GM12878 (cell line): Measurements from ENCODE around the gene CMTM3. TPM values are rescaled to one million over a fixed set of nuclear protein-coding genes. Genes with fewer than 3 reads are reported as not detected.

Experiments used
- ATAC-seq: fragments of 200-7000 bp; cut with Tn5 transposase; 3 replicates; pipeline ENCODE4 v1.9.1; 2020; ENCODE audit warnings: mild to moderate bottlenecking, moderate library complexity
- BruUV-seq: library from RNA; stranded (reverse); fragments of 400-500 nt; replicated peaks from 2 replicates; lab custom pipeline; 2021; lab: Mats Ljungman, UMichigan
- CTCF ChIA-PET: fragments of 300-600 bp; sonication (Branson Sonifier 250); formaldehyde crosslinking; extraction: SDS; loops from one replicate; lab custom pipeline; 2021; ENCODE audit warnings: inconsistent platforms; lab: Yijun Ruan, JAX
- POLR2A ChIA-PET: fragments of 350-600 bp; formaldehyde crosslinking; extraction: SDS; loops from one replicate; lab custom pipeline; 2021; ENCODE audit warnings: inconsistent platforms; lab: Charles Lee
- RAD21 ChIA-PET: fragments of 300-600 bp; sonication (Branson Sonifier 250); formaldehyde crosslinking; loops from one replicate; lab custom pipeline; 2023; ENCODE audit warnings: antibody characterized with exemption; ENCODE audit not compliant: unreplicated experiment; lab: Charles Lee
- SMC1A ChIA-PET: fragments of 300-600 bp; sonication (Branson Sonifier 250); formaldehyde crosslinking; loops from one replicate; lab custom pipeline; 2023; ENCODE audit not compliant: unreplicated experiment, uncharacterized antibody; lab: Charles Lee
- DNase-seq: peaks from one replicate; pipeline ENCODE4 v3.0.0-alpha.2; 2011; ENCODE audit warnings: low read depth, low spot score
- FAIRE-seq: peaks from 3 replicates; lab custom pipeline; 2011; peaks lifted over from hg19 to GRCh38; lab: Jason Lieb, UNC
- H2AFZ ChIP-seq: 2 replicates; pipeline ENCODE4 v1.6.0; 2011; ENCODE audit warnings: low read depth, low read length, control low read depth; ENCODE audit not compliant: control insufficient read depth
- H3K27ac ChIP-seq: 2 replicates; pipeline ENCODE4 v1.5.1; 2011; ENCODE audit warnings: control low read depth; ENCODE audit not compliant: control insufficient read depth, insufficient read depth
- H3K27me3 ChIP-seq, 2 experiments: replicated peaks in 1 of 2; 2 replicates each; pipeline versions ENCODE4 v1.6.0 to v1.6.1; 2011; ENCODE audit warnings: low read length in 1 of 2; ENCODE audit not compliant: control insufficient read depth in 2 of 2, insufficient read depth in 2 of 2
- H3K36me3 ChIP-seq, 2 experiments: 2 replicates each; pipeline ENCODE4 v1.5.1; 2011; ENCODE audit warnings: low read length in 1 of 2; ENCODE audit not compliant: control insufficient read depth in 2 of 2, insufficient read depth in 2 of 2
- H3K4me1 ChIP-seq: 2 replicates; pipeline ENCODE4 v1.6.1; 2011; ENCODE audit warnings: mild to moderate bottlenecking, low read length, moderate library complexity, mixed read lengths; ENCODE audit not compliant: control insufficient read depth, insufficient read depth
- H3K4me2 ChIP-seq: 2 replicates; pipeline ENCODE4 v1.6.0; 2011; ENCODE audit warnings: control low read depth; ENCODE audit not compliant: control insufficient read depth, insufficient read depth
- H3K4me3 ChIP-seq: fragments of 200-600 bp; sonication (generic); 2 replicates; pipeline ENCODE4 v1.5.1; 2016
- H3K79me2 ChIP-seq: 2 replicates; pipeline ENCODE4 v1.6.0; 2011; ENCODE audit warnings: low read length; ENCODE audit not compliant: control insufficient read depth, insufficient read depth
- H3K9ac ChIP-seq: 2 replicates; pipeline ENCODE4 v1.8.0; 2011; ENCODE audit warnings: low read length, control low read depth, mixed read lengths; ENCODE audit not compliant: control insufficient read depth, insufficient read depth
- H3K9me3 ChIP-seq: replicated peaks from 3 replicates; pipeline ENCODE4 v1.5.1; 2011; ENCODE audit warnings: mild to moderate bottlenecking, low read length; ENCODE audit not compliant: control insufficient read depth, insufficient read depth
- H4K20me1 ChIP-seq: 2 replicates; pipeline ENCODE4 v1.6.0; 2011; ENCODE audit not compliant: control insufficient read depth, insufficient read depth
- CEBPB ChIP-seq, 2 experiments: fragments of 150-350 bp in 1 of 2; IDR thresholded peaks; 2 replicates each; pipeline ENCODE4 v1.6.1; 2012 to 2014; ENCODE audit warnings: low read depth in 2 of 2, low read length in 2 of 2, borderline replicate concordance in 1 of 2, inconsistent platforms in 1 of 2
- CTCF ChIP-seq, 3 experiments: IDR thresholded peaks in 2 of 3; conservative IDR thresholded peaks in 1 of 3; 2 replicates each; pipeline ENCODE4 v1.5.1; 2011; ENCODE audit warnings: low read depth in 3 of 3, low read length in 3 of 3, mild to moderate bottlenecking in 3 of 3, control low read depth in 2 of 3, moderate library complexity in 2 of 3, inconsistent platforms in 1 of 3, mixed read lengths in 1 of 3; ENCODE audit not compliant: control insufficient read depth in 2 of 3, insufficient read depth in 1 of 3; ENCODE audit errors: extremely low read depth in 1 of 3
- ELK1 ChIP-seq: IDR thresholded peaks from 2 replicates; pipeline ENCODE4 v1.6.1; 2012; ENCODE audit warnings: low read depth, low read length, improper control_type of control experiment
- HDAC2 ChIP-seq: fragments of 200-600 bp; sonication (generic); IDR thresholded peaks from 2 replicates; pipeline ENCODE4 v1.6.1; 2017
- NBN ChIP-seq: fragments of 450-650 bp; IDR thresholded peaks from 2 replicates; pipeline ENCODE4 v1.6.1; 2016
- RCOR1 ChIP-seq: conservative IDR thresholded peaks from 2 replicates; pipeline ENCODE4 v1.6.1; 2012; ENCODE audit warnings: low read depth, low read length, improper control_type of control experiment
- SRF ChIP-seq, 2 experiments: IDR thresholded peaks; 2 replicates each; pipeline ENCODE4 v1.6.1; 2011; ENCODE audit warnings: low read depth in 2 of 2, low read length in 2 of 2, mild to moderate bottlenecking in 1 of 2, moderate library complexity in 1 of 2
- SUZ12 ChIP-seq: fragments of 200-600 bp; sonication (generic); IDR thresholded peaks from one replicate; pipeline ENCODE4 v1.6.1; 2018; ENCODE audit warnings: antibody characterized with exemption, mild to moderate bottlenecking; ENCODE audit not compliant: unreplicated experiment
- YY1 ChIP-seq: IDR thresholded peaks from 2 replicates; pipeline ENCODE4 v1.6.1; 2011; ENCODE audit warnings: low read depth, mild to moderate bottlenecking, low read length
- ZNF622 ChIP-seq: fragments of 450-650 bp; IDR thresholded peaks from 2 replicates; pipeline ENCODE4 v1.6.1; 2017; ENCODE audit warnings: mild to moderate bottlenecking, inconsistent platforms
- WGBS: methylation state at CpG from one replicate; pipeline ENCODE4 v1.1.6; 2016; ENCODE audit warnings: low lambda C conversion rate; ENCODE audit not compliant: insufficient replicate concordance, insufficient coverage; ENCODE audit errors: missing lambda C conversion rate; 5-methylcytosine and 5-hydroxymethylcytosine counted together
- in situ Hi-C: fragments of 300-500 bp; cut with MboI; formaldehyde crosslinking; loops from 9 replicates; pipeline ENCODE4 v1.14.3; 2018; ENCODE audit warnings: mixed read lengths
- intact Hi-C: fragments of 100-400 bp; cut with micrococcal nuclease; formaldehyde crosslinking; loops from one replicate; pipeline ENCODE4 v1.14.2; 2022; ENCODE audit not compliant: unreplicated experiment
- polyA plus RNA-seq, 11 experiments: library from polyadenylated mRNA; depleted of rRNA in 4 of 11; unstranded in 6 of 11; stranded (reverse) in 5 of 11; fragments of >200 nt; fragmentation: Nextera tagmentation in 4 of 11; fragmentation: Illumina TruSeq in 1 of 11; extraction: Ambion mirVana in 4 of 11; extraction: Trizol in 1 of 11; gene quantifications; 1 replicate in 1 of 11; 2 replicates in 10 of 11; pipeline versions ENCODE4 v1.2.1 to v1.2.3, GENCODE V29; 2011 to 2016; ENCODE audit warnings: inconsistent platforms in 2 of 11, missing spikeins in 2 of 11, low read depth in 1 of 11
- total RNA-seq, 4 experiments: library from RNA; depleted of rRNA in 3 of 4; stranded (reverse); fragments of >200 nt in 3 of 4; fragmentation: Illumina TruSeq in 1 of 4; extraction: Trizol in 1 of 4; gene quantifications; 2 replicates each; pipeline versions ENCODE4 v1.2.1 to v1.2.3, GENCODE V29; 2013 to 2021
- TF ChIP-seq, protein P1 (sequence below): fragments of 450-650 bp; IDR thresholded peaks from 2 replicates; pipeline ENCODE4 v1.6.1; 2017; ENCODE audit warnings: mild to moderate bottlenecking, moderate library complexity

CMTM3 gene
- total and polyA plus RNA-seq, 10 of the 15 experiments (the other 5 are each of a cell fraction or from before 2014, with no cell fraction given) = 5.4 to 47.4 (median 28.6) TPM

DNA sequence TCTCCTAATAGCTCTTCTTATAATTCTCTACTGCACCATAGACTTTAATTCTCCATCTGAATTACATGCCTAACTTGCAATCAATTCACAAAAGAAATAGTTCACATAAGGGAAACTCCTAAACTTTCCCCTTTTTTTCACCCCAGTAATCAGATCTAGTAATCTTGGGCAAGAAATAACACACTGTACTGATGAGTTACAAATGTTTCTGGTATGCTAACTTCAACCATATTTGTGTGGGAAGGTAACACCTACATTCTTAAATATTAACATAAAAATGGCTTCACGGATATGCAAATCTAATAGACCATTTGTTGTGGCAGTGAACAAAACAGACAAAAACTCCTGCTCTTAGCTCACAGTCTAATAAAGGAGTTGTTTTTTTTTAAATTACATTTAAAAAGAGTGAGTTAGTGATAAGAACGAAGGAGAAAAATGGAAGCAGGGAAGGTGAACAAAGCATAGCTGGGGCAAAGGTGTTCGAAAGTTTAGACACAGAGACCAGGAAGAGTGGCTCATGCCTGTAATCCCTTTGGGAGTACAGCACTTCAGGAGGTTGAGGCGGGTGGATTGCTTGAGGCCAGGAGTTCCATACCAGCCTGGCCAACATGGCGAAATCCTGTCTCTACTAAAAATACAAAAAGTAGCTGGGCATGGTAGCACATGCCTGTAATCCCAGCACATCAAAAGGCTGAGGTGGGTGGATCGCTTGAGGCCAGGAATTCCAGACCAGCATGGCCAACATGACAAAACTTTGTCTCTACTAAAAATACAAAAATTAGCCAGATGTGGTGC is 34.8 kb downstream of the CMTM3 start:
- POLR2A ChIA-PET = no interaction called here
- Histone ChIP-seq H3K79me2 (no peaks in the 10 kb centered on the region), H3K4me1 (no peaks in the 10 kb centered on the region), H3K9ac (no peak overlapping the region), H3K36me3 (no peaks in the 10 kb centered on the region), H3K9me3 (no peaks in the 10 kb centered on the region), H3K27ac (no peak overlapping the region), H4K20me1 (no peaks in the 10 kb centered on the region; the same call in 1 of the 2 replicates), H3K4me2 (no peak overlapping the region), H2AFZ (no peak overlapping the region), H3K4me3 (no peak overlapping the region), H3K27me3 (peaks cover 0 to 1% of the 10 kb centered on the region in 2 experiments; a peak in 2 of 4 replicates)
- no peak for ATAC-seq
- SMC1A ChIA-PET = no interaction called here
- FAIRE-seq = no peak
- CTCF ChIA-PET = interaction anchor here (1.0 to 1.6 kb wide), 4 partner anchors 11 to 282 kb away, joined by 3 to 5 read pairs (median 4); no protein-coding TSS in a partner anchor
- no TSS peak for BruUV-seq
- intact Hi-C loops = no loop called here
- in situ Hi-C loops = no loop called here
- WGBS = 41% methylated on average over 6 of the region's 6 CpGs
- RAD21 ChIA-PET = no interaction called here
- DNase-seq = no peak
- TF ChIP-seq HDAC2 = no peak
- no peak for TF ChIP-seq CEBPB (IDR thresholded peaks at IDR 0.05; ENCODE audit: borderline replicate concordance in 1 of 2, low read depth in 2 of 2, low read length in 2 of 2)
- TF ChIP-seq, protein P1, sequence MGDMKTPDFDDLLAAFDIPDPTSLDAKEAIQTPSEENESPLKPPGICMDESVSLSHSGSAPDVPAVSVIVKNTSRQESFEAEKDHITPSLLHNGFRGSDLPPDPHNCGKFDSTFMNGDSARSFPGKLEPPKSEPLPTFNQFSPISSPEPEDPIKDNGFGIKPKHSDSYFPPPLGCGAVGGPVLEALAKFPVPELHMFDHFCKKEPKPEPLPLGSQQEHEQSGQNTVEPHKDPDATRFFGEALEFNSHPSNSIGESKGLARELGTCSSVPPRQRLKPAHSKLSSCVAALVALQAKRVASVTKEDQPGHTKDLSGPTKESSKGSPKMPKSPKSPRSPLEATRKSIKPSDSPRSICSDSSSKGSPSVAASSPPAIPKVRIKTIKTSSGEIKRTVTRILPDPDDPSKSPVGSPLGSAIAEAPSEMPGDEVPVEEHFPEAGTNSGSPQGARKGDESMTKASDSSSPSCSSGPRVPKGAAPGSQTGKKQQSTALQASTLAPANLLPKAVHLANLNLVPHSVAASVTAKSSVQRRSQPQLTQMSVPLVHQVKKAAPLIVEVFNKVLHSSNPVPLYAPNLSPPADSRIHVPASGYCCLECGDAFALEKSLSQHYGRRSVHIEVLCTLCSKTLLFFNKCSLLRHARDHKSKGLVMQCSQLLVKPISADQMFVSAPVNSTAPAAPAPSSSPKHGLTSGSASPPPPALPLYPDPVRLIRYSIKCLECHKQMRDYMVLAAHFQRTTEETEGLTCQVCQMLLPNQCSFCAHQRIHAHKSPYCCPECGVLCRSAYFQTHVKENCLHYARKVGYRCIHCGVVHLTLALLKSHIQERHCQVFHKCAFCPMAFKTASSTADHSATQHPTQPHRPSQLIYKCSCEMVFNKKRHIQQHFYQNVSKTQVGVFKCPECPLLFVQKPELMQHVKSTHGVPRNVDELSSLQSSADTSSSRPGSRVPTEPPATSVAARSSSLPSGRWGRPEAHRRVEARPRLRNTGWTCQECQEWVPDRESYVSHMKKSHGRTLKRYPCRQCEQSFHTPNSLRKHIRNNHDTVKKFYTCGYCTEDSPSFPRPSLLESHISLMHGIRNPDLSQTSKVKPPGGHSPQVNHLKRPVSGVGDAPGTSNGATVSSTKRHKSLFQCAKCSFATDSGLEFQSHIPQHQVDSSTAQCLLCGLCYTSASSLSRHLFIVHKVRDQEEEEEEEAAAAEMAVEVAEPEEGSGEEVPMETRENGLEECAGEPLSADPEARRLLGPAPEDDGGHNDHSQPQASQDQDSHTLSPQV = no peak
- no peak for TF ChIP-seq ELK1
- TF ChIP-seq ZNF622 = no peak
- TF ChIP-seq CTCF (IDR thresholded peaks at IDR 0.05 in 2 of 3, conservative IDR thresholded peaks at IDR 0.05 in 1 of 3; ENCODE audit: control insufficient read depth in 2 of 3, extremely low read depth in 1 of 3, insufficient read depth in 1 of 3, low read depth in 3 of 3, low read length in 3 of 3) = no peak
- no peak for TF ChIP-seq YY1
- TF ChIP-seq RCOR1 = no peak
- TF ChIP-seq NBN = no peak
- TF ChIP-seq SUZ12 = no peak
- no peak for TF ChIP-seq SRF (IDR thresholded peaks at IDR 0.05; ENCODE audit: low read depth in 2 of 2, low read length in 2 of 2)
